Stimulated activated CD8-positive, alpha-beta memory T cell treated with anti-CD3 and anti-CD28 coated beads, Interleukin-4, amount 100 ng/mL, for 48 hours (primary cell): Measurements from ENCODE around the gene CDYL.

ENCODE experiments used
- DNase-seq: peaks from one replicate; pipeline ENCODE4 v3.0.0-alpha.2; 2020

Gene CDYL

GRCh38 chr6:4940416-4940815 lies 164.2 kb downstream of the CDYL start:
- no peak for DNase-seq

DNA sequence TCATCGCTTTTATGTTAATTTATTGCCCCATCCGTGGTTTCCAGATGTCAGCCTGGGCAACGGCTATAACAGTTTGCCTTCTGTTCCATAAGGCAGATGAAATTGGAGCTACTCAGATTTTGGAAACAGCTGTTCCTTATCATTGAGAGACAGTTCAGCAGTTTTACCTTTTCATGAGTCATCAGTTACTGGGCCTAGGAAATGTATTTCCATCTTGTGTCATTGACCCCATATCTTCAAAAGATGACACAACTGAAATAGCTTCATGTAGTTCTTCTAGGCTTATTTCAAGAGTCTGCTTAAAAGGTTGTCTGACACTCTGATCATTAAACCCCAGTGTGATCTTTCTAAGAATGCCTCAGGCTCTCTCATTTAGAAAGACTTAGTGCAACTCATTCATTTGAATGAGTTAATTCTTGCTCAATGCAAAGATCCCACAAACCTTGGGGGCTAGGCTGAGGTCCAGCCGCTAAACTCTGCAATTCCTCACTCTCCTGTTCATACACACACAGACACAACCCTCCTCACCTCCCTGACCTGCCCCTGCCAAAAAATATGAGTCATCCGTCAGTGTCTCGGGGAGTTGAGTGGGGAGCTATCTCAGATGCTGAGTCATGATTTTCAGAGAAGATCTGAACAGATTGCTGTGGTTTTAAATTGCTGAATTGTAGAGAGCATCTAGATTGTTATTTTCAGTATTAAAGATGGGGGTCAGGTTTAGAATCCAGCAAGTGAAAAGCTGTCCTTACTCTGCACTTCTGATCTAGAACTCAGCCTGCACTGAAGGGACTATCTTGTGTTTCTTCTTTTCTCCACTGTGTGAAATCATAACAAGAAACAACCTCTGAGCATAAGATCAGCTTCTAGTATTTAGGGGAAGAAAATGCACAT lies 165.8 kb downstream of the CDYL start:
- DNase-seq, result peak; percentile 71

DNA sequence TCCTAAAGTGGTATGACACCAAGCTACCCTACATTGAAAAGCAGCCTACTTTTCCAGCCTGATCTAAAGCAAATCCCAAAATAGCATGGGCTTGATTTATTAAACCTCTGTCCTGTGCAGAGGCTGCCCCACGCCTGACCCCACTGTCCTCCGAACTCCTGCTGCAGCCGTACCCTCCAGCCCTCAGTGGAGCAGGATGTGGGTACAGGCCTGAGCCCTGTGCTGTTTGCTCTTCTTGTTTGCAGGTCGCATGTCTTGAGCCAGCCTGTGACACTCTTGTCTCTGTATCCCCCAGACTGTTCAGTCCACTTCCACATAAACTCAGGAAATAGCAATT lies 166.4 kb downstream of the CDYL start:
- no peak for DNase-seq

GRCh38 chr6:4943716-4944115 lies 167.5 kb downstream of the CDYL start:
- no peak for DNase-seq

GRCh38 chr6:4944325-4944724 lies 168.1 kb downstream of the CDYL start:
- no peak for DNase-seq

GRCh38 chr6:4946521-4946920 lies 170.3 kb downstream of the CDYL start:
- DNase-seq, result no peak

DNA sequence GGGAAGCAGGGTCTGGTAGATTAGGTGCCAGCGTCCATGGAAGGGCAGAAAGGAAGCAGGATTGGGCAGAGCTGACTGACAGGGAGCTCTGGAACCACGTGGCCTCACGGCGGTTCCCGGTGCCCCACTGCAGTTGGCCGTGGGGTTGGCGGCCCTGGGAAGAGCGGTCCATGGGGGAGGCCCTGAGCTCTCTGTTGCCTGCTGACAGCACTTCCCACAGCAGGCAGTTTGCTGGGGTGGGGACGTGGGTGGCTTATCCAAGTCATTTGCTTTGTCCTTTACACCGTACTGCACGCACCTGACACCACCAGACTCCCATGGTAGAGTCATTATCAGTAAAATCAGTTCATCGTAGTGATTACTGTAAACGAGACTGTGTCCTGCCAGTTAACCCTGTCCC lies 171.5 kb downstream of the CDYL start:
- no peak for DNase-seq

DNA sequence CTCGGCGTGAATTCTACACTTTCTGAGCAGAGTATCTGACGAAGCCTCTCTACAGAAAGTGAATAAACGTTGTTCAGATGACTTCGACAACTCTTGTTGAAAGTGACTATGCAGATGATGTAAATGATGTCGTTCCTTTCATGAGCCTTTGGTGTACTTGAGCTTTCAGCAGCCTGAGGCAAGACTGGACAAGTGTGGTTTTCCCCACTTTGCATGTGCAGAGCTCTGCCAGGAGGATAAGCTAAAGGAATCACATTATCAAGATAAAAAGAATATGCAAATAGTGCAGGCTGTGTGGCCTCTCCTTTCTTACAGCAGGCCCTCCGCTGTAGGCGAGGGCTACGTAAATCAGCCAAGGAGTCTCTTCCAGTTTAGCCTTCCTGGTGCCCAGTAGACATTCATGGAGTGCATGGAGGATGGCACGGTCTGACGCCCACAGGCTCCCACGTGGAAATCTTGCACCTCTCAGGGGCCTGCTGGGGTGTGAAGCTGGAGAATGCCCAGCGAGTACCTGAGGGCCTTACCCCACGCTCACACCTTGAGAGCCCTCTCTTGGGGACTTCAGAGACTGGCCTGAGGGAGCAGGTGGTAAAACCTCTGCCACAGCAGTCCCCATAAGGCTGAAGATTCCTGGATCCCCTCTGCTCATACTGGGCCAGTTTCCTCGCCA lies 172.7 kb downstream of the CDYL start:
- DNase-seq, result peak; percentile 8

DNA sequence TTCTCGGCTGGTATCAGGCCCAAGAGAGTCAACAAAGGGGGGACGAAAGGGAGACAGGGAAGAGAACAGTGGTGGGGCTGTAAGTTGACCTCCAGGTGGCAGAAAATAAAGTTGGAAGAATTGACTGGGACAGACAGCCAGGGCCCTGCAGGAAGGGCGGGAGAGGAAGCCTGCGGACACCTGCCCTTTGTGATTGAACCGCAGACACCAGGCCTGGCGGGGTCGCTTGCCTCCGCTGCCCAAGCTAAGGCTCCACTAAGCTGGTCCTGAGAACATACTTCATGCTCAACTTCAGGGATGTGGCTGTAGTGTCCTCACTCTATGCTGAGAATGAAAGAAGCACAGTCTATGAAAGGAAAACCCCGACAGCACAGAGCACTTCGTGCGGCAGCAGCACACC lies 173.9 kb downstream of the CDYL start:
- no peak for DNase-seq

DNA sequence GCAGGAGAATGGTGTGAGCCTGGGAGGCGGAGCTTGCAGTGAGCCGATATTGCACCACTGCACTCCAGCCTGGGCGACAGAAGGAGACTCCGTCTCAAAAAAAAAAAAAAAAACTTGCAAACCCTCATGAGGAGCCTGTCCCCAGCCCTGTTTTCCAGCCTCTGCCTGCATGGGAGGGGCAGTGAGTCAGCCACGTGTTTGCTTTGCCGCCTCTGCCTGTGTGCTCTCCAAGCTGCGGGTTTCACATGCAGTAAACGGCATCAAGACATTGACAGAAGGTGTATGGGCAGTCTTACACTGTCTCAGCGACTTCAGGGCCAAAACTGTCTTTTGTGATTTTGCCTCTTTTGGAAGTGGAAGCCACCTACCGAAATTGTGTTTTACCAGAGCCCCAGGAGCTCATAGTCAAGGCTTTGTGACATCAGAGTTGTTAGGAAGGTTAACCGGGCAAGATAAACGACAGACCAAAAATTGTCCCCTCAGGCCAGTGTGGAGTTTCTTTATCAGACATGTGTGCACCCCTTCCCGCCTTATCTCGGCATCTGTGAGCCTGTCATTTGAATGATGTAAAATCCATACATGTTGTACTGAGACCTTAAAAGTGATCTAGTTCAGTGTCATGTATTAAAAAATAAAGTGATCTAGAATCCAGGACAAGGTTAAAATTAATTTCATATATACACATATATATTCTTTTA lies 174.8 kb downstream of the CDYL start:
- peak; percentile 9 for DNase-seq

DNA sequence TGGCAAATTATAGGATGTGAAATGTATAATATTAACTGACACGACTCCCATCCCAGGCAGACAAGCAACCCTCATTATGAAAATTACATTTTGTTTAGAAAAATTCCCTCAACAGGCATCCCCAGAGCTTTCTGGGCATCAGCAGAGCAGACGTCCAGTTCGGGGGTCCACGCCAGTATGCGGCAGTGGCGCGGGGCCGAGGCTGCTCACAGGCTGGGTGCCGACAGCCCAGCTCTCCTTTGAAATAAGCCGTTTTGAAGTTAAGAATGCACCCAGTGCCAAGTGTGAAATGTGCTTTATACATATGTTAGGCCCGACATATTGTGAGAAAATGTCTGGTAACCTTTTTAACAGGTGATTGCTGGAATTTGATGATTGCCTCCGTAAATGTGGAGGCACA lies 177.2 kb downstream of the CDYL start:
- DNase-seq, result no peak

DNA sequence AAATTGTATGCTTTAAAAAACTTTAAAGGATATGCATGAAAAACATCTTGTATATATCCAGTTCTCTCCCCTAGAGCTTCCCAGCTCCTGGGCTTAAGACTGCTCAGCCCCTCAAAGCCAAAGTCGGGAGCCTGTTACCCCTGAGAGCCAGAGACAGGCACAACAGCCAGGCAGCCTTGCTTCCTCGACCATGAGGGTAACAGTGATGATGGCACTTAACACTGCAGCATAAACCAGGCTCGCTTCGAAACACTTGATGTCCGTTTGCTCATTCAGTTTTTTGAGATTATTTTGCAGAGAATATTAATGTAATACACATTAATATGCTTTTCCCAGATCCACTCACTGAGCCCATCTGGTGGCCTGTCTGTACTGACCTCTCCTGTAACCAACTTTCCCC lies 180.4 kb downstream of the CDYL start:
- DNase-seq, result no peak

DNA sequence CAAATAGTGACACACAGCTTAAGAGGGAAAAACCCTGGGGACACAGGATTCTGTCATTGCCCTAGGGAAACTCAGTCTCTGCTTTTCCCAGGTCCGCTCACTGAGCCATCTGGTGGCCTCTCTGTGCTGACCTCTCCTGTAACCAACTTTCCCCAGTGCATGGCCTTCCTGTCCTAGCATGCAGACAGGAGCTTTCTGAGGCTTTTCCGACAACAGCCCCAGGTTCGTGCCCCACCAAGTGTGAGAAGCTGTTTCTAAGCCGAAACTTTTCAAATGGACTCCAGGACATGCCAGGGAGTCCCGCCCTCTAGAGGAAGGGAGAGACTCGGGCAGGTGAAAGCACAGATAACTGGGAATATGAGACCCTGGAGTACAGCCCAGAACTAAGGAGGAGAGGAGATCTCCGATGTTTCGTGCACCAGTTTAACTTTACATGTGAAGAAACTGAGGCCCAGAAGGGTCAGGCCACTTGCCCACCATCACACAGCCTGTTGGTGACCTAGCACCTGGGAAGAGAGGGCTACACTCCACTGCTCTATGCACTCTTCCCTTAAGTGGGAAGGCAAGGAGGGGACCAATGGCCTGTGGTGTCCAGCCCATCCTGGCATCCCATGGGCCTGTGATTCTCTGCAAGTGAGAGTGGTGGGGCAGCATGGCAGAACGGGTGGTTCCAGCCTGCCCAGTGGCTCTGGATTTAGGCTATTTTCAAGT lies 181.5 kb downstream of the CDYL start:
- no peak for DNase-seq

DNA sequence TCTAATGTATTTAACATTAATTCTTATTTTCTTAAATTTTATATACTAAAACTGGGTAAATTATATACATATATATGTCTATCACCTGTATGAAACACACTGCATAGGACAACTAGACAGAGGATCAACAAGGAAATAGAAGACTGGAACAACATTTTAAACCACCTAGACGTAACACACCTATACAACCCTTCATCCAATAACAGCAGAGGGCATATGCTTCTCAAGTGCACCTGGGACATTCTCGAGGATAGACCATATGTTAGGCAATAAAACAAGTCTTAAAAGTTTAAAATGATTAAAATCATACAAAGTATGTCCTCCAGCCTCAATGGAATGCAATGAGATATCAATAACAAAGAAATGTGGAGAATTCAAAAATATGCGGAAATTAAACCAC lies 182.4 kb downstream of the CDYL start:
- no peak for DNase-seq

DNA sequence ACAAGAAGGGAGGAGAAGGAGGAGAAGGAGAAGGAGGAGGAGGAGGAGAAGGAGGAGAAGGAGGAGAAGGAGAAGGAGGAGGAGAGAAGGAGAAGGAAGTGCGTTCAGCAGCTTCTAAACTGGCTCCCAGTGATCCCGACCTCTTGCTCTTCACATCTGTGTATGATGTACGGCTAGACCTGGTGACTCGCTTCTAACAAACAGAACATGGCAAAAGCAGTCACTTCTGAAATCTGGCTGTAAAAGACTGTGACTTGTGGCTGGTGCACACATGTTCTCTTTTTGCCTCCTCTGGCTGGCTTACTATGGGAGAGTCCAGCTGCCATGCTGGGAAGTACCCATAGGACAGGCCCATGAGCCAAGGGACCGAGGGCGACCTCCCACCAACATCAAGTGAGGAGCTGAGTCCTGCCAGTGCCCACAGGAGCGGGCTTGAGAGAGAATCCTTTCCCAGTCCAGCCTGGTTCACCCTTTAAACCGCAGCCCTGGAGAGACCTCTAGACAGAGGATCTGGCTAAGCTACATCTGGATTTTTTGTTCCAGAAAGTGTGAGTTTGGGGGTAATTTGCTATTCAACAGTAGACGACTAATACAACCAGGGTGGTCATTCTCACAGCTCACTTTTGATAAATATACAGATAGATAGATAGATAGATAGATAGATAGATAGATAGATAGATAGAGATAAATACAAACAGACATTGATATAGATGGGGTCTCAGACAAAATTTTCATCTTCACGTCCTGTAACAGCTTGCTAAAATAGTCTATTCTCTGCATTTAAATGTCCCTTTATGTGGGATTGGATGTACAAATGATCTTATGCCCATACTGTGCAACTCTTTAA lies 185.3 kb downstream of the CDYL start:
- DNase-seq, result no peak

DNA sequence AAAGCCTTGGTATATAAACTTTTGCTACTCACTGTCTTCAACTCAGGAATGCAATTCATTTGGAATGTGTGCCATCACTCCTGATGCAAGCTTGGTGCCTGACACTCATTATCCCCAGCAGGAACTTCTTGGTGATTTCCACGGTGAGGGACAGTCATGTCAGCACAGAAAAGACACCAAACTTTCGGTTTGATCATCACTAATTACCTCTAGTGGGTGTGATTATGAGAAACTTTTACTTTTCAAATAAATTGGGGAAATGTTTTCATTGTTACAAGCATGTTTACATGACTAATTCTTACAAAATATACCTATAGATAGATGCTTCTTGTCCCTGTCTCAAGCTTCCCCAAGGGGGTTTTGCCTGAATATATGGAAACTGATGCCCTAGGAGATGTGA lies 186.7 kb downstream of the CDYL start:
- no peak for DNase-seq

- DNase-seq, result no peak
Observed at GRCh38 chr6:4964675-4965561, 188.7 kb downstream of the CDYL start.

GRCh38 chr6:4965562-4966389 lies 189.6 kb downstream of the CDYL start:
- no peak for DNase-seq

DNA sequence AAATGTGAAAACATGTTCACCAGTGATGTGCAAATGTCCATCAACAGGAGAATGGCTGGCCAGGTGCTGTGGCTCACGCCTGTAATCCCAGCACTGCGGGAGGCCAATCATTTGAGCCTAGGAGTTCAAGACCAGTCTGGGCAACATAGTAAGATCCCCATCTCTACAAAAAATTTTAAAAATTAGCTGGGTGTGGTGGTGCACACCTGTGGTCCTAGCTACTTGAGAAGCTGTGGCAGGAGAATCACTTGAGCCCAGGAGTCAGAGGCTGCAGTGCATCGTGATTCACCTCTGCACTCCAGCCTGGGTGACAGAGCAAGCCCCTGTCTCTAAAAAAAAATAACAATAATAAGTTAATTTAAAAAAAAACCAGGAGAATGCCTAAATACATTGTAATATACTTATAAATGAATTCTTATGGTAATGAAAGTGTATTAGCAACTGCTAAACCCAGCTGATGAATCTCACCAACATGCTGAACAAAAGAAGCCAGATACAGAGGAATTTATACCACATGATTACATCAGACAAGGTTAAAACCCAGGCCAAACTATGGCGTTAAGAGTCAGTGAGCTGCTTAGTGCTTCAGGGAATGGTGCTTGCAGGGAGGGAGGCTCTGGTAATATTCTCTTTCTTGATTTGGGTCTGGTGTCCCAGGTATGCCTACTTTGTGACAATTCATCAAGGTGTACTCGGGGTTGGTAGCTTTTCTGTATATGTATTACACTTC lies 191.3 kb downstream of the CDYL start:
- no peak for DNase-seq
